ENCODE measurements around the gene VIT. TPM values are rescaled to one million over a fixed set of nuclear protein-coding genes. Genes with fewer than 3 reads are reported as not detected.

The VIT gene
- total RNA-seq, 1 donor from 2014 or later = not detected

DNA sequence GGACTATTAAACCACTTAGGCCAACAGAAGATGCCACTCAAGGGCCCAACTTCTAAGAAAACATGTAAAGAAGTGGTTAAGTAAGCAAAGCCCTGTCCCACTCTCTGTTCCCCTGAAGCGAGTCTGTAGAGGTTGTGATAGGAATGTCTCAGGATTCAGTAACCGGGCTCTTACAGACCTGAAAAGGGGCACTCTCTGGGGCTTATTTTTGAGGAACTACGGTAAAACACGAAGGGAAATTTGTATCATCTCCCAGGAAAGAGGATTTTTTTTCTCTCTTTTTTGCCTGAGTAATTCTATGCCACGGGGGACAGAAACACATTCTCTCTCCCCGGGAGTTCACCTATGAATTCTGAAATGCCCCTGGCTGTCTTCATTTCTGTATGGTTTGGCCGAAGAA lies 77.4 kb downstream of the VIT start:
- H2AFZ ChIP-seq (replicated peaks) = peak overlapping the region; percentile 50
- Mint-ChIP-seq H3K27ac (no peak overlapping the region), H3K27me3 (ENCODE audit: insufficient read depth, low read depth) (peaks cover 4% of the 10 kb centered on the region)

DNA sequence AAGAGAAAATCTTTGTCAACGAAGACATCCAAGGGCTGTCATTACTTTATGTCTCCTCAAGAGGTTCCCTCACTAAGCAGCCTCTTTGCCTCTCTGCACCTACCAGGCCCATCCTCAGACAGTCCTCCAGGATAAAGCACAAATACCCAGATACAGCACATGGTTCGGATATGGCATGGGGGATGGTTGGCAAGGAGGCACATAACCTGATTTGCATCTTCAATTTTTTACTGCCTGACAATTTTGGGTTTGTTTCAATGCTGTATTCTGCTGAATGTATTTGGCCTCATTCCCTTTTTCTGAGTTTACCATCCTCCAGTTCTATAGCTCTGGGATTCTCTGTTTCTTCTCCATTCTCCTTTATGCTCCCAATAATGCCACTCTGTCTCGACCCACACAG lies 78.8 kb downstream of the VIT start:
- no peaks in the 10 kb centered on the region for H3K9me3 Mint-ChIP-seq
- H2AFZ ChIP-seq (replicated peaks) = no peak overlapping the region
- no peaks in the 10 kb centered on the region for H3K4me1 Mint-ChIP-seq
- no peak overlapping the region for H3K4me3 Mint-ChIP-seq
- H3K27ac ChIP-seq = no peak overlapping the region
- no peak for DNase-seq (ENCODE audit: low spot score)
- no peaks in the 10 kb centered on the region for H3K9me3 ChIP-seq (ENCODE audit: low read depth)
- TF ChIP-seq CTCF (IDR thresholded peaks at IDR 0.05) (no peak), EZH2 (IDR thresholded peaks at IDR 0.05) (no peak), EZH2phosphoT487 (IDR thresholded peaks at IDR 0.05) (no peak)
- H3K9ac ChIP-seq = no peak overlapping the region
- no peaks in the 10 kb centered on the region for H3K36me3 Mint-ChIP-seq
- no peaks in the 10 kb centered on the region for H3F3A ChIP-seq (ENCODE audit: low read depth)
- no peak overlapping the region for H3K27ac Mint-ChIP-seq
- H3K27me3 Mint-ChIP-seq (ENCODE audit: insufficient read depth, low read depth) = peaks cover 4% of the 10 kb centered on the region
- H4K20me1 ChIP-seq (ENCODE audit: low read depth) = no peaks in the 10 kb centered on the region
- no peak overlapping the region for H3K4me2 ChIP-seq
- no peaks in the 10 kb centered on the region for H3K36me3 ChIP-seq
- no peaks in the 10 kb centered on the region for H3K27me3 ChIP-seq
- no peak overlapping the region for H3K4me3 ChIP-seq
- no peaks in the 10 kb centered on the region for H3K79me2 ChIP-seq (ENCODE audit: low read depth)
- no peaks in the 10 kb centered on the region for H3K4me1 ChIP-seq

More for the DNA sequence above, 77.4 kb downstream of the VIT start:
- no peaks in the 10 kb centered on the region for H3K27me3 ChIP-seq
- no peaks in the 10 kb centered on the region for H4K20me1 ChIP-seq (ENCODE audit: low read depth)
- H3K36me3 Mint-ChIP-seq = no peaks in the 10 kb centered on the region
- no peak for TF ChIP-seq CTCF (IDR thresholded peaks at IDR 0.05)
- TF ChIP-seq EZH2phosphoT487 (IDR thresholded peaks at IDR 0.05) = no peak
- TF ChIP-seq EZH2 (IDR thresholded peaks at IDR 0.05) = no peak
- H3K4me3 Mint-ChIP-seq = no peak overlapping the region
- H3K9me3 ChIP-seq (ENCODE audit: low read depth) = no peaks in the 10 kb centered on the region
- no peak overlapping the region for H3K9ac ChIP-seq
- H3K4me1 ChIP-seq = no peaks in the 10 kb centered on the region
- no peaks in the 10 kb centered on the region for H3K79me2 ChIP-seq (ENCODE audit: low read depth)
- no peaks in the 10 kb centered on the region for H3K36me3 ChIP-seq
- no peak overlapping the region for H3K4me2 ChIP-seq
- no peaks in the 10 kb centered on the region for H3K4me1 Mint-ChIP-seq
- no peak for DNase-seq (ENCODE audit: low spot score)
- no peaks in the 10 kb centered on the region for H3F3A ChIP-seq (ENCODE audit: low read depth)
- H3K27ac ChIP-seq = no peak overlapping the region
- H3K4me3 ChIP-seq = no peak overlapping the region
- H3K9me3 Mint-ChIP-seq = no peaks in the 10 kb centered on the region

GRCh38 chr2:36775806-36776205 lies 79.3 kb downstream of the VIT start:
- Histone ChIP-seq H3K9ac (no peak overlapping the region), H3K79me2 (ENCODE audit: low read depth) (no peaks in the 10 kb centered on the region), H3K4me2 (no peak overlapping the region), H3K4me3 (no peak overlapping the region), H3K9me3 (ENCODE audit: low read depth) (no peaks in the 10 kb centered on the region), H3F3A (ENCODE audit: low read depth) (no peaks in the 10 kb centered on the region), H3K27me3 (no peaks in the 10 kb centered on the region), H2AFZ (replicated peaks) (no peak overlapping the region), H3K4me1 (no peaks in the 10 kb centered on the region), H3K36me3 (no peaks in the 10 kb centered on the region), H4K20me1 (ENCODE audit: low read depth) (no peaks in the 10 kb centered on the region), H3K27ac (no peak overlapping the region)
- Mint-ChIP-seq H3K4me3 (no peak overlapping the region), H3K4me1 (no peaks in the 10 kb centered on the region), H3K9me3 (no peaks in the 10 kb centered on the region), H3K27me3 (ENCODE audit: insufficient read depth, low read depth) (peaks cover 4% of the 10 kb centered on the region), H3K27ac (no peak overlapping the region), H3K36me3 (no peaks in the 10 kb centered on the region)
- TF ChIP-seq EZH2phosphoT487 (IDR thresholded peaks at IDR 0.05) (no peak), CTCF (IDR thresholded peaks at IDR 0.05) (no peak), EZH2 (IDR thresholded peaks at IDR 0.05) (no peak)
- DNase-seq (ENCODE audit: low spot score) = no peak
